Measurements from ENCODE around the gene SH3BP4. TPM values are rescaled to one million over a fixed set of nuclear protein-coding genes. Genes with fewer than 3 reads are reported as not detected.

The SH3BP4 gene
- total and polyA plus RNA-seq, 2 of the 13 experiments (the other 11 are each of a cell fraction or from before 2014, with no cell fraction given): 34.6 to 99.1 TPM

DNA sequence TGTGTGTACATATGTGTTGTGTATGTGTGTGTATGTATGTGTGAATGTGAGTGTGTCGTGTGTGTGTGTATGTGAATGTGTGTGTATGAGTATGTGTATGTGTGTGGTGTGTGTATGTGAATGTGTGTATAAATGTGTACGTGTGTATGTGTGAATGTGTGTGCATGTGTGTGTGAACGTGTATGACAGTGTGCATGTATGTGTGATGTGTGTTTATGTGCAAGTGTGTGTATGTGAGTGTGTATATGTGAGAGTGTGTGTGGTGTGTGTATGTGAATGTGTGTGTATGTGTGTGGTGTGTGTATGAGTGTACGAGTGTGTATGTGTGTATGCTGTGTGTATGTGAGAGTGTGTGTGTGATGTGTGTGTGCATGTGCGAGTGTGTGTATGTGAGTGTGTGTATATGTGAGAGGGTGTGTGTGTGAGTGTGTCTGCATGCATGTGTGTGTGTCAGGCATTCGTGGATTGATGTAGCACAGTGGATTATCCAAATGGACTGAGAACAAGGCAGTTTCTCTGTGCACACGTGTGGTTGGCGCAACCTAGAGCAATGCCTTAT lies 127.2 kb downstream of the SH3BP4 start (continued):
- TF ChIP-seq KLF6 (CRISPR knock-in tag; IDR thresholded peaks at IDR 0.05) (no peak), ZNF776 (CRISPR knock-in tag; IDR thresholded peaks at IDR 0.05) (no peak), ATRX (CRISPR knock-in tag; IDR thresholded peaks at IDR 0.05; ENCODE audit: borderline replicate concordance) (no peak), ZNF33B (CRISPR knock-in tag; IDR thresholded peaks at IDR 0.05) (no peak), ZNF160 (CRISPR knock-in tag; IDR thresholded peaks at IDR 0.05) (no peak), ATF7 (IDR thresholded peaks at IDR 0.05) (peak; percentile 25; the same call in 1 of the 2 replicates), ATF7 (CRISPR knock-in tag; IDR thresholded peaks at IDR 0.05) (no peak), MTA3 (CRISPR knock-in tag; IDR thresholded peaks at IDR 0.05) (no peak), FOSL1 (CRISPR knock-in tag; IDR thresholded peaks at IDR 0.05; ENCODE audit: borderline replicate concordance) (no peak), FOXK2 (IDR thresholded peaks at IDR 0.05) (peak; percentile 61), ZBTB7A (CRISPR knock-in tag; IDR thresholded peaks at IDR 0.05) (0 out of 2 replicates have a peak, but pooled peaks have one; percentile 31), PLRG1 (conservative IDR thresholded peaks at IDR 0.05) (peak; percentile 98; the same call in 1 of the 2 replicates), ZNF44 (CRISPR knock-in tag; IDR thresholded peaks at IDR 0.05) (no peak), CREB1 (IDR thresholded peaks at IDR 0.05) (peak; percentile 42; the same call in 1 of the 2 replicates), CREB1 (CRISPR knock-in tag; IDR thresholded peaks at IDR 0.05) (no peak), ZNF232 (CRISPR knock-in tag; IDR thresholded peaks at IDR 0.05; ENCODE audit: borderline replicate concordance) (no peak), GTF3A (CRISPR knock-in tag; conservative IDR thresholded peaks at IDR 0.05) (no peak), RAD51 (IDR thresholded peaks at IDR 0.05; ENCODE audit: borderline replicate concordance) (peak; percentile 30; the same call in 1 of the 2 replicates), ZC3H13 (CRISPR knock-in tag; IDR thresholded peaks at IDR 0.05) (no peak), ZBTB7B (CRISPR knock-in tag; IDR thresholded peaks at IDR 0.05) (no peak), TOE1 (CRISPR knock-in tag; IDR thresholded peaks at IDR 0.05) (no peak)
- TF ChIP-seq, protein P1, sequence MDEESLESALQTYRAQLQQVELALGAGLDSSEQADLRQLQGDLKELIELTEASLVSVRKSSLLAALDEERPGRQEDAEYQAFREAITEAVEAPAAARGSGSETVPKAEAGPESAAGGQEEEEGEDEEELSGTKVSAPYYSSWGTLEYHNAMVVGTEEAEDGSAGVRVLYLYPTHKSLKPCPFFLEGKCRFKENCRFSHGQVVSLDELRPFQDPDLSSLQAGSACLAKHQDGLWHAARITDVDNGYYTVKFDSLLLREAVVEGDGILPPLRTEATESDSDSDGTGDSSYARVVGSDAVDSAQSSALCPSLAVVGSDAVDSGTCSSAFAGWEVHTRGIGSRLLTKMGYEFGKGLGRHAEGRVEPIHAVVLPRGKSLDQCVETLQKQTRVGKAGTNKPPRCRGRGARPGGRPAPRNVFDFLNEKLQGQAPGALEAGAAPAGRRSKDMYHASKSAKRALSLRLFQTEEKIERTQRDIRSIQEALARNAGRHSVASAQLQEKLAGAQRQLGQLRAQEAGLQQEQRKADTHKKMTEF (CRISPR knock-in tag; IDR thresholded peaks at IDR 0.05): no peak
- TF ChIP-seq, protein P2, sequence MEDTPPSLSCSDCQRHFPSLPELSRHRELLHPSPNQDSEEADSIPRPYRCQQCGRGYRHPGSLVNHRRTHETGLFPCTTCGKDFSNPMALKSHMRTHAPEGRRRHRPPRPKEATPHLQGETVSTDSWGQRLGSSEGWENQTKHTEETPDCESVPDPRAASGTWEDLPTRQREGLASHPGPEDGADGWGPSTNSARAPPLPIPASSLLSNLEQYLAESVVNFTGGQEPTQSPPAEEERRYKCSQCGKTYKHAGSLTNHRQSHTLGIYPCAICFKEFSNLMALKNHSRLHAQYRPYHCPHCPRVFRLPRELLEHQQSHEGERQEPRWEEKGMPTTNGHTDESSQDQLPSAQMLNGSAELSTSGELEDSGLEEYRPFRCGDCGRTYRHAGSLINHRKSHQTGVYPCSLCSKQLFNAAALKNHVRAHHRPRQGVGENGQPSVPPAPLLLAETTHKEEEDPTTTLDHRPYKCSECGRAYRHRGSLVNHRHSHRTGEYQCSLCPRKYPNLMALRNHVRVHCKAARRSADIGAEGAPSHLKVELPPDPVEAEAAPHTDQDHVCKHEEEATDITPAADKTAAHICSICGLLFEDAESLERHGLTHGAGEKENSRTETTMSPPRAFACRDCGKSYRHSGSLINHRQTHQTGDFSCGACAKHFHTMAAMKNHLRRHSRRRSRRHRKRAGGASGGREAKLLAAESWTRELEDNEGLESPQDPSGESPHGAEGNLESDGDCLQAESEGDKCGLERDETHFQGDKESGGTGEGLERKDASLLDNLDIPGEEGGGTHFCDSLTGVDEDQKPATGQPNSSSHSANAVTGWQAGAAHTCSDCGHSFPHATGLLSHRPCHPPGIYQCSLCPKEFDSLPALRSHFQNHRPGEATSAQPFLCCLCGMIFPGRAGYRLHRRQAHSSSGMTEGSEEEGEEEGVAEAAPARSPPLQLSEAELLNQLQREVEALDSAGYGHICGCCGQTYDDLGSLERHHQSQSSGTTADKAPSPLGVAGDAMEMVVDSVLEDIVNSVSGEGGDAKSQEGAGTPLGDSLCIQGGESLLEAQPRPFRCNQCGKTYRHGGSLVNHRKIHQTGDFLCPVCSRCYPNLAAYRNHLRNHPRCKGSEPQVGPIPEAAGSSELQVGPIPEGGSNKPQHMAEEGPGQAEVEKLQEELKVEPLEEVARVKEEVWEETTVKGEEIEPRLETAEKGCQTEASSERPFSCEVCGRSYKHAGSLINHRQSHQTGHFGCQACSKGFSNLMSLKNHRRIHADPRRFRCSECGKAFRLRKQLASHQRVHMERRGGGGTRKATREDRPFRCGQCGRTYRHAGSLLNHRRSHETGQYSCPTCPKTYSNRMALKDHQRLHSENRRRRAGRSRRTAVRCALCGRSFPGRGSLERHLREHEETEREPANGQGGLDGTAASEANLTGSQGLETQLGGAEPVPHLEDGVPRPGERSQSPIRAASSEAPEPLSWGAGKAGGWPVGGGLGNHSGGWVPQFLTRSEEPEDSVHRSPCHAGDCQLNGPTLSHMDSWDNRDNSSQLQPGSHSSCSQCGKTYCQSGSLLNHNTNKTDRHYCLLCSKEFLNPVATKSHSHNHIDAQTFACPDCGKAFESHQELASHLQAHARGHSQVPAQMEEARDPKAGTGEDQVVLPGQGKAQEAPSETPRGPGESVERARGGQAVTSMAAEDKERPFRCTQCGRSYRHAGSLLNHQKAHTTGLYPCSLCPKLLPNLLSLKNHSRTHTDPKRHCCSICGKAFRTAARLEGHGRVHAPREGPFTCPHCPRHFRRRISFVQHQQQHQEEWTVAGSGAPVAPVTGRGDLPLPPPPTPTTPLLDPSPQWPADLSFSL (CRISPR knock-in tag; IDR thresholded peaks at IDR 0.05): peak; percentile 61; the same call in 1 of the 2 replicates
- TF ChIP-seq, protein P3, sequence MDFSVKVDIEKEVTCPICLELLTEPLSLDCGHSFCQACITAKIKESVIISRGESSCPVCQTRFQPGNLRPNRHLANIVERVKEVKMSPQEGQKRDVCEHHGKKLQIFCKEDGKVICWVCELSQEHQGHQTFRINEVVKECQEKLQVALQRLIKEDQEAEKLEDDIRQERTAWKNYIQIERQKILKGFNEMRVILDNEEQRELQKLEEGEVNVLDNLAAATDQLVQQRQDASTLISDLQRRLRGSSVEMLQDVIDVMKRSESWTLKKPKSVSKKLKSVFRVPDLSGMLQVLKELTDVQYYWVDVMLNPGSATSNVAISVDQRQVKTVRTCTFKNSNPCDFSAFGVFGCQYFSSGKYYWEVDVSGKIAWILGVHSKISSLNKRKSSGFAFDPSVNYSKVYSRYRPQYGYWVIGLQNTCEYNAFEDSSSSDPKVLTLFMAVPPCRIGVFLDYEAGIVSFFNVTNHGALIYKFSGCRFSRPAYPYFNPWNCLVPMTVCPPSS (IDR thresholded peaks at IDR 0.05): peak; percentile 94; the same call in 1 of the 2 replicates

All from HepG2 (cell line).